Activated CD8-positive, alpha-beta memory T cell treated with anti-CD3 and anti-CD28 coated beads, Interleukin-2, amount 10 ng/mL, durations not matched to agents 7 days and 5 days (primary cell): ENCODE data around the gene CFAP61. TPM values are rescaled to one million over a fixed set of nuclear protein-coding genes. Genes with fewer than 3 reads are reported as not detected.
"Not testable (repeated sequence)": the region's sequence is repeated elsewhere in the genome, so short reads cannot be mapped to it uniquely, and the experiment has no call there.

Experiments used
- ATAC-seq: fragments of 150-1000 bp; cut with Tn5 transposase; one replicate; pipeline ENCODE4 v1.10.0; 2021; ENCODE audit warnings: moderate library complexity
- CTCF ChIA-PET: fragments of 350-600 bp; sonication (Branson Sonifier 250); formaldehyde crosslinking; loops from one replicate; lab custom pipeline; 2021; ENCODE audit warnings: antibody characterized with exemption; lab: Charles Lee
- DNase-seq: peaks from one replicate; pipeline ENCODE4 v3.0.0-alpha.2; 2020
- H3K27ac Mint-ChIP-seq: one replicate; pipeline ENCODE4 v1.8.0; 2021; ENCODE audit warnings: mild to moderate bottlenecking, mixed read lengths
- H3K27me3 Mint-ChIP-seq: one replicate; pipeline ENCODE4 v1.8.0; 2021; ENCODE audit warnings: mixed read lengths
- H3K36me3 Mint-ChIP-seq: one replicate; pipeline ENCODE4 v1.8.0; 2021; ENCODE audit warnings: mild to moderate bottlenecking, mixed read lengths
- H3K4me1 Mint-ChIP-seq: one replicate; pipeline ENCODE4 v1.8.0; 2021; ENCODE audit warnings: mixed read lengths
- H3K4me3 Mint-ChIP-seq: one replicate; pipeline ENCODE4 v1.8.0; 2021; ENCODE audit warnings: mild to moderate bottlenecking, moderate library complexity, mixed read lengths
- H3K9me3 Mint-ChIP-seq: one replicate; pipeline ENCODE4 v1.8.0; 2022; ENCODE audit warnings: low read depth, mixed read lengths
- total RNA-seq, 2 experiments: library from RNA; stranded (reverse); gene quantifications; one replicate each; pipeline ENCODE4 v1.2.3, GENCODE V29; 2021

The CFAP61 gene
- total RNA-seq, 2 experiments from 2014 or later: not detected

- Mint-ChIP-seq H3K4me1 (no peaks in the 10 kb centered on the region), H3K4me3 (no peak overlapping the region), H3K9me3 (no peaks in the 10 kb centered on the region), H3K27ac (no peak overlapping the region), H3K36me3 (no peaks in the 10 kb centered on the region), H3K27me3 (peaks cover 3% of the 10 kb centered on the region)
- ATAC-seq (no peak), DNase-seq (no peak)
- CTCF ChIA-PET: no interaction called here
Observed at GRCh38 chr20:20341371-20341770, 289.0 kb downstream of the CFAP61 start.

- DNase-seq (no peak), ATAC-seq (no peak)
- Mint-ChIP-seq H3K27ac (no peak overlapping the region), H3K9me3 (no peaks in the 10 kb centered on the region), H3K36me3 (no peaks in the 10 kb centered on the region), H3K4me1 (no peaks in the 10 kb centered on the region), H3K27me3 (peaks cover 3% of the 10 kb centered on the region), H3K4me3 (no peak overlapping the region)
- CTCF ChIA-PET: no interaction called here
Observed at GRCh38 chr20:20342066-20342465, 289.7 kb downstream of the CFAP61 start.

- ATAC-seq (no peak), DNase-seq (no peak)
- H3K27ac Mint-ChIP-seq: no peak overlapping the region
- CTCF ChIA-PET: no interaction called here
- H3K9me3 Mint-ChIP-seq: no peaks in the 10 kb centered on the region
- peaks cover 7% of the 10 kb centered on the region for H3K27me3 Mint-ChIP-seq
- no peaks in the 10 kb centered on the region for H3K36me3 Mint-ChIP-seq
- H3K4me1 Mint-ChIP-seq: no peaks in the 10 kb centered on the region
- no peak overlapping the region for H3K4me3 Mint-ChIP-seq
Observed at GRCh38 chr20:20343932-20344331, 291.6 kb downstream of the CFAP61 start.

- ATAC-seq (no peak), DNase-seq (no peak)
- H3K27ac Mint-ChIP-seq: no peak overlapping the region
- H3K27me3 Mint-ChIP-seq: peaks cover 10% of the 10 kb centered on the region
- H3K4me1 Mint-ChIP-seq: no peaks in the 10 kb centered on the region
- H3K4me3 Mint-ChIP-seq: no peak overlapping the region
- H3K36me3 Mint-ChIP-seq: no peaks in the 10 kb centered on the region
- H3K9me3 Mint-ChIP-seq: no peaks in the 10 kb centered on the region
- CTCF ChIA-PET: no interaction called here
Observed at GRCh38 chr20:20344476-20344875, 292.1 kb downstream of the CFAP61 start.

- DNase-seq (no peak), ATAC-seq (no peak)
- Mint-ChIP-seq H3K4me3 (no peak overlapping the region), H3K4me1 (peaks cover 3% of the 10 kb centered on the region), H3K36me3 (peaks cover 3% of the 10 kb centered on the region), H3K27ac (no peak overlapping the region), H3K27me3 (peaks cover 8% of the 10 kb centered on the region), H3K9me3 (peaks cover 8% of the 10 kb centered on the region)
- CTCF ChIA-PET: interaction anchor here (0.6 kb wide), 1 partner anchor 1104 kb away, joined by 3 read pairs; no protein-coding TSS in a partner anchor
Observed at GRCh38 chr20:20353576-20353975, 301.2 kb downstream of the CFAP61 start.

GRCh38 chr20:20355503-20355902, 303.2 kb downstream of the CFAP61 start:
- H3K36me3 Mint-ChIP-seq: not testable (repeated sequence)

GRCh38 chr20:20358801-20359200, 306.5 kb downstream of the CFAP61 start:
- H3K27ac Mint-ChIP-seq: no peak overlapping the region
- H3K9me3 Mint-ChIP-seq: peaks cover 8% of the 10 kb centered on the region
- ATAC-seq (no peak), DNase-seq (no peak)
- H3K27me3 Mint-ChIP-seq: peaks cover 39% of the 10 kb centered on the region
- H3K4me1 Mint-ChIP-seq: peaks cover 6% of the 10 kb centered on the region
- CTCF ChIA-PET: interaction anchor here (1.0 to 1.6 kb wide), 2 partner anchors 10 to 12 kb away, joined by 3 to 4 read pairs; partner anchors contain the start of gene INSM1
- no peak overlapping the region for H3K4me3 Mint-ChIP-seq
- peaks cover 3% of the 10 kb centered on the region for H3K36me3 Mint-ChIP-seq

More at GRCh38 chr20:20355503-20355902, 303.2 kb downstream of the CFAP61 start:
- H3K4me3 Mint-ChIP-seq, ATAC-seq, H3K9me3 Mint-ChIP-seq, CTCF ChIA-PET, H3K27ac Mint-ChIP-seq, DNase-seq, H3K4me1 Mint-ChIP-seq: not testable (repeated sequence)
- H3K27me3 Mint-ChIP-seq: peaks cover 11% of the 10 kb centered on the region

GRCh38 chr20:20359628-20360027, 307.3 kb downstream of the CFAP61 start:
- peaks cover 5% of the 10 kb centered on the region for H3K9me3 Mint-ChIP-seq
- CTCF ChIA-PET: interaction anchor here (1.6 to 2.0 kb wide), 2 partner anchors 12 to 210 kb away, joined by 3 to 9 read pairs; no protein-coding TSS in a partner anchor
- peaks cover 46% of the 10 kb centered on the region for H3K27me3 Mint-ChIP-seq
- no peak overlapping the region for H3K27ac Mint-ChIP-seq
- ATAC-seq (no peak), DNase-seq (no peak)
- peaks cover under 1% of the 10 kb centered on the region for H3K36me3 Mint-ChIP-seq
- H3K4me1 Mint-ChIP-seq: peaks cover 6% of the 10 kb centered on the region
- no peak overlapping the region for H3K4me3 Mint-ChIP-seq

GRCh38 chr20:20360464-20360863, 308.1 kb downstream of the CFAP61 start:
- no peak for DNase-seq
- Mint-ChIP-seq H3K9me3 (no peaks in the 10 kb centered on the region), H3K4me3 (no peak overlapping the region), H3K27ac (no peak overlapping the region), H3K27me3 (peaks cover 54% of the 10 kb centered on the region), H3K4me1 (peaks cover 8% of the 10 kb centered on the region), H3K36me3 (no peaks in the 10 kb centered on the region)
- ATAC-seq: peak; percentile 74
- CTCF ChIA-PET: interaction anchor here (2.0 kb wide), 1 partner anchor 209 kb away, joined by 9 read pairs; no protein-coding TSS in a partner anchor

- ATAC-seq (no peak), DNase-seq (no peak)
- Mint-ChIP-seq H3K27ac (no peak overlapping the region), H3K9me3 (no peaks in the 10 kb centered on the region), H3K27me3 (peaks cover 76% of the 10 kb centered on the region), H3K4me1 (peaks cover 13% of the 10 kb centered on the region), H3K4me3 (no peak overlapping the region), H3K36me3 (no peaks in the 10 kb centered on the region)
- CTCF ChIA-PET: no interaction called here
Observed at GRCh38 chr20:20362774-20363433, 310.6 kb downstream of the CFAP61 start.

GRCh38 chr20:20363434-20363798, 311.1 kb downstream of the CFAP61 start:
- CTCF ChIA-PET: no interaction called here
- peaks cover 76% of the 10 kb centered on the region for H3K27me3 Mint-ChIP-seq
- no peak overlapping the region for H3K27ac Mint-ChIP-seq
- no peak for DNase-seq
- H3K4me1 Mint-ChIP-seq: peaks cover 13% of the 10 kb centered on the region
- ATAC-seq: no peak
- no peak overlapping the region for H3K4me3 Mint-ChIP-seq
- no peaks in the 10 kb centered on the region for H3K9me3 Mint-ChIP-seq
- no peaks in the 10 kb centered on the region for H3K36me3 Mint-ChIP-seq

GRCh38 chr20:20363799-20364592, 311.7 kb downstream of the CFAP61 start:
- peaks cover 13% of the 10 kb centered on the region for H3K4me1 Mint-ChIP-seq
- DNase-seq: no peak
- CTCF ChIA-PET: no interaction called here
- H3K36me3 Mint-ChIP-seq: no peaks in the 10 kb centered on the region
- peaks cover 76% of the 10 kb centered on the region for H3K27me3 Mint-ChIP-seq
- no peaks in the 10 kb centered on the region for H3K9me3 Mint-ChIP-seq
- no peak overlapping the region for H3K27ac Mint-ChIP-seq
- no peak for ATAC-seq
- no peak overlapping the region for H3K4me3 Mint-ChIP-seq

GRCh38 chr20:20364593-20365479, 312.5 kb downstream of the CFAP61 start:
- Mint-ChIP-seq H3K4me1 (peaks cover 14% of the 10 kb centered on the region), H3K9me3 (no peaks in the 10 kb centered on the region), H3K36me3 (no peaks in the 10 kb centered on the region), H3K4me3 (no peak overlapping the region), H3K27me3 (peaks cover 76% of the 10 kb centered on the region), H3K27ac (no peak overlapping the region)
- CTCF ChIA-PET: no interaction called here
- ATAC-seq (no peak), DNase-seq (no peak)
